ENCODE results near the gene SLC41A1.

Gene SLC41A1

DNA sequence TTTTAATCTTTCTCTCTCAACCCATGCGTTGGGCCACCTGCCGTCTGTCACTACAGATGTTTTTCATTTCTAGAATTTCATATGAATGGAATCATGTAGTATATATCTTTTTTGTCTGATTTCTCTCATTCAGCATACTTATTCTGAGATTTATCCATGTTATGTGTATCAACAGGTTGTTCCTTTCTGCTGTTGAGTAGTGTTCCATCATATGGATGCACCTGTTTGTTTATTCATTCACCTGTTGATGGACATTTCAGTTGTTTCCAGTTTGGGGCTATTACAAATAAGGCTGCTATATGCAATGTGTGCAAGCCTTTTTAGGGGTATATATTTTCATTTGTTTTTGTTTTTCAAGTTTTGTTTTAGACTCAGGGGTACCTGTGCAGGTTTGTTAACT is 9.4 kb upstream of the SLC41A1 start:
- DNase-seq (ENCODE audit: low read depth) = no peak

DNA sequence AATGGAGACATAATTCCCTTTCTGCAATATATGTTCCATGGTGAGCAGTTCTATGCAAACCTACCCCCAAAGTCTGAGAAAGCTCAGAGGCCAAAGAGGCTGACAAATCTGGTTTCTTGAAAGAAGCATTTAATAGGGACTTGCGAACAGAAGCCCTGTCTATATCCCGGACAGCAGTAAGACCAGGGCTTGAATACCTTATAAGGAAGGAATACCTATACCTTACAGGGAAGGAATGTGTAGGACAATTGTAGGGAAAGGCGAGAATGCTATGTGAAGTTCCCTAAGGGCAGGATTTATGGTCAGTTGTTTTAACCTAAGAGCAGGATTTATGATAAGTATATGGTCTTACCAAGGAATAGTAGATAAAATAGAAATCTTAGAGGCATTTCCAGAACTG is 5.0 kb upstream of the SLC41A1 start:
- DNase-seq (ENCODE audit: low read depth) = no peak

DNA sequence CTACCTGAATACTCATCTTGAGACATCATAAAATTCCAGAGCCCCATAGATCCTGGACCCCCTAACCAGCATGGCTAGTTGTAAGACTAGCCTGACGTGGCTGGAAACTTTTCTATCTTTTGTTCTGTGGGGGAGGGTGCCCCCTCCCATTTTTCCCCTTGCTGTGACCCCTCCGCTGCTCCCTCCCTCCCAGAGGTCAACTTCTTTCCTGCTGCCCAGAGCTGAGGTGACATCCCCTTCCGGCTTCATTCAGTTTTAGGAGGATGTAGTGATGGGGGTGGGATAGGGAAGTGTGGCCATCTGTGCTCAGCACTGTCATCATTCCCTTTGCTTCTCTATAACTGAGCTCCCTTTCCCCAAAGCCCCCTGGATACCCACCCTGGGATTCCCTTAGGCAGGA is 4.4 kb upstream of the SLC41A1 start:
- DNase-seq (ENCODE audit: low read depth) = no peak

DNA sequence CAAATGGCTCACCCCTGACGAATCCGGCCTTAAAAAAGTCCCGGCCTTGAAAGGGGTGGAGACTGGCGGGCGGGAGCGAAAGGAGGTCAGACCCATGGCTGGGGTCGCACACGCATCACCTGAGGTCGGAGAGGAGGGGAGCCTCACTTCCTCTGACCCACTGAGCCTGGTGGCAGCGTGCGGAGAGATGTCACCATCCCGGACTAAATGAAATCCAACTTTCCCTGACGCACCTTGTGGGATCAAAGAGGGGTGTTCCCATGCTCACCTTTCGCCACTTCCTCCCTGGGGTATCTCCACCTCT is 709 bp upstream of the SLC41A1 start:
- no peak for DNase-seq (ENCODE audit: low read depth)

DNA sequence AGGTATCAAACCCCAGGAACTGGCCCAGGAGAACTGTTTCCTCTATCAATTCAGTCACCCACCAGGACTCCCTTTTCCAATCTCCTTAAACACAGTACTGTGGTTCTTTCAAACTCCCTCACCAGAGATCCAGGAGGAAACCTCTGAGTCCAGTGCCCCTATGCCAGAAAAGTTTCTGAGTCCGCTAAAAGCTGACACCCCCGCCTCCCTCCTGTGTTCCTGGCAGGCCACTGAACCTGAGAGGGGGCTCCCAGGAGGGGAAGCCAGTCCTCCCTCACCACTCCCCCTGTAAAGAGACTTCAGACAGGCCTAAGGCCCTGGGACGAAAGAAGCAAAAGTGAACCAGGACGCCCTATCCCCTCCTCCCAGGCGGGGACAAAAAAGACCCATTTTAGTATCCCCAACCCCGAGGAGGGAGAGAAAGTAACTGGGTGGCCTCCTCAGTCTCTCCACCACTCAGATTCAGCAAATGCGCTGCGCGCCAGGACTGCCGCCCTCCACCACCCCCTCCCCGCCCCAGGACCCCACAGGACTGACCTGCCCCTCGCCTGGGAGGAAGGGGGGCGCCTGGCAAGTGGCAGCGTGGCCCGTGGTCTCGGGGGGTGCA is 624 bp downstream of the SLC41A1 start:
- no peak for DNase-seq (ENCODE audit: low read depth)

GRCh38 chr1:205811660-205812059 is 1.3 kb downstream of the SLC41A1 start:
- DNase-seq (ENCODE audit: low read depth) = no peak

DNA sequence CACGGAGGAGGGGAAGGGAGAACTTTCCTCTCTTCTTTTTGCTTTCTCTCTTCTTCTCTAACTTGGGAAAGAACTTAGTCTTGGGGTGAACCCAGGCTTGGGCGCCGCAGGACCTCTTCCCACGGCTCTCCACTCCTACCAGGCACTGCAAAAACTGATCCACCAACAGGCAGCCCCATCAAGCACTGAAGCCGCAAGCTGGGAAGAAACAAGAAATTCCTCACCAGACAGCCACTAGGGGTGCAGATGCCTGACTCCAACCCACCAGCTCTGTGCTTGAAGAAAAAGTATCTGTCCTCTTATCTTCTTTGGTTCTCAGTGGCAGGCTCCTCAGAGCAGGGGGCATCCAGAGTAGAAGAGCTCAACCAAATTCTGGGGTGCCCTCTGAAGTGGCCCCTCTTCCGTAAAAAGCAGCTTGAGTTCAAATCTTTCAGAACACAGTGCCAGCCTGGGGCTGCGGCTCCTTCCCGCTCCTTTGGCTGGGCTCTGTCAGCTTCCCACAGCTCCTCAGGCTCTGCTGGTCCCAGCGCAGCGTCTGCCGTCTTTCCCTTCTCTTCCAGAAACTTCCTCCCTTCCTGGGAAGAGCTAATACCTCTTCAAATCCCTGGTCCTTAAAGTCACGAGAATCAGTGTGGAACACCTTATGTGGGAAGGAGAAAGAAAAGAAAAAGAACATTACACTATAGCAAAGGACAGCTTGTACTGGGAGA is 2.4 kb downstream of the SLC41A1 start:
- DNase-seq (ENCODE audit: low read depth) = no peak

DNA sequence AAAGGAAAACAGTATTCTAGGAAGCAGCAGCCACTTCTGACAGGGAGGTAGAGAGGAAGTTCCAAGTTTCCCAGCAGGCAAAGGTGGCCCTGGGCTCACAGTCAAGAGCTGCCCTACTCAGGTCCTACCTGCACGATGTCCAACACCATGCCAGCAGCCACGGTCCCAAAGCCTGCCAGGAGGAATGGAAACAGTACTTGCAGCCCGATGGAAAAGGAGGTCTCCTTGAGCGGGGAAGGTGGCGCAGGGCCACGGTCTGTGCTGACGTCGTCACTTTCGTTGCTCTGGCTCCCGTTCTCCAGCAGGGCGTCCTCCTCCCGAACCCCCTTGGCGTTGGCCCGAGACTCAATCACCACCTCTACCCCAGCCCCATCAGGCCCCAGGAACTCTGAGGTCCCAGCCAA is 3.1 kb downstream of the SLC41A1 start:
- DNase-seq (ENCODE audit: low read depth) = no peak

- DNase-seq (ENCODE audit: low read depth) = no peak
Measured at GRCh38 chr1:205809469-205809868, 3.5 kb downstream of the SLC41A1 start.

DNA sequence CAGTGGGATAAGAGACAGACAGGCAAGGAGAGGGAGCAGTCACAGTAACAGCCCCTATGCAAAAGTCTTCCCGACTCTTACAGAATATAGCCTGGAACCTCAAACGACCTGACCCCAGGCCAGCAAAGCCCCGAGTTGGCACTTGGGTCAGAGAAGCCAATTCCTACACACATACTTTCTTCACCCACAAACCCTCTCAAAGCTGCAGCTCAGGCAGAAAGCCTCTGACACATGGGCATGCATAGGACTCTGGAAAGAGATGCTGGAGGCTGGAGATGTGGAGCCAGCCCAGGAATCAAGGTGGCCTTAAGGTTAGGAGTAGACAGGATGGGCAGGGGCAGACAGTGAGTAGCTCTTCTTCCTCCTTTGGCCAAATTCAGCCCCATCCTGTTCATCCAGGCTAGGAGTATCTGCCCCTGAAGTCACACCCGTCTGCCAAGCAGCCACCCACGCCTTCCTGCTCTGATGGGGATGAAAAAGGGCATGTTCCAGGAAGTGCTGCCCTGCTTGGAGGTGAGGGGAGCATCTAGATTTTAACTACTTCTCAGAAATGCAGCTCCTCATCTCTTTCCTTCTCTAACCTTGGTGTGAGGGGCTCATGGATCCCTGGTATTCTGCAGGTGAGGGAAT is 7.8 kb downstream of the SLC41A1 start:
- no peak for DNase-seq (ENCODE audit: low read depth)

DNA sequence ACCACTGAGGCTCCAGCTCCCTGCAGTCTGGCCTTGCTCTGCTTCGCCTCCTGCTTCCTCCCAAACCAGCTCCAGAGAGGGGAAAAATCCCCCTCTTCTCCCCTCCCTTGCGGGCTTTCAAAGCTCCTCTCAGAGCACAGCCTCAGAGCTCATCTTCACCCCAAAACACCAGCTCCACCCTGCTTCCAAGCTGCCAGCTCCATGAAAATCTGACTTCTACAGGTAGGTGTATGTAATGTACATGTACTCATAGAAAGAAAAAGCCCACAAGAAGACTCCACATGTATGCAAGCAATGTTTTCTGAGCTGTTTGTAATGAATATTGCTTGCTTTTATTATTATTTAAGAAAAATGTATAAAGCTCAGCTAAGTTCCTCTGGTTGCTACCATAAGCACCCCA is 8.4 kb downstream of the SLC41A1 start:
- DNase-seq (ENCODE audit: low read depth) = no peak

GRCh38 chr1:205803986-205804385 is 9.0 kb downstream of the SLC41A1 start:
- no peak for DNase-seq (ENCODE audit: low read depth)

- no peak for DNase-seq (ENCODE audit: low read depth)
Measured at GRCh38 chr1:205802060-205802459, 10.9 kb downstream of the SLC41A1 start.

- DNase-seq (ENCODE audit: low read depth) = no peak
Measured at GRCh38 chr1:205800981-205801703, 11.9 kb downstream of the SLC41A1 start.

GRCh38 chr1:205800427-205800826 is 12.6 kb downstream of the SLC41A1 start:
- DNase-seq (ENCODE audit: low read depth) = no peak

DNA sequence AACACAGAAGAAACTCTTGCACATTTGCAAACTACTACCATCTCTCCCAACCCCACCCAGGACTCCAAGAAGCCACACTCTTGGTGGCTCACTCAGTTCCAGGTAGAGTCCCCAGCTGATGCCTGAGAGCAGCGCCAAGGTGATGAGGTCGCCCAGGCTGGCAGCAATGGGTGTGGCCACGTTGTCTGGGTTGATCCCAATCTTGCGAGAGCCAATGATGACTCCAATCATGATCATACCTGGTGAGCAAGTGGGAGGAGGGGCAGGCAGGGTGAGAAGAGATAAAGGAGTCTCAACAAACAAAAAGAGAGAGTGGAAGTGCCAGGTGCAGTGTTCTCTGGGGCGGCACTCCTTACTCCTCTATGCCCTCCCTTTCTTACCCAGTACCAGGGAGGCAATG is 14.4 kb downstream of the SLC41A1 start:
- DNase-seq (ENCODE audit: low read depth) = no peak

GRCh38 chr1:205797168-205797567 is 15.8 kb downstream of the SLC41A1 start:
- no peak for DNase-seq (ENCODE audit: low read depth)

- no peak for DNase-seq (ENCODE audit: low read depth)
Measured at GRCh38 chr1:205794011-205794730, 18.8 kb downstream of the SLC41A1 start.

DNA sequence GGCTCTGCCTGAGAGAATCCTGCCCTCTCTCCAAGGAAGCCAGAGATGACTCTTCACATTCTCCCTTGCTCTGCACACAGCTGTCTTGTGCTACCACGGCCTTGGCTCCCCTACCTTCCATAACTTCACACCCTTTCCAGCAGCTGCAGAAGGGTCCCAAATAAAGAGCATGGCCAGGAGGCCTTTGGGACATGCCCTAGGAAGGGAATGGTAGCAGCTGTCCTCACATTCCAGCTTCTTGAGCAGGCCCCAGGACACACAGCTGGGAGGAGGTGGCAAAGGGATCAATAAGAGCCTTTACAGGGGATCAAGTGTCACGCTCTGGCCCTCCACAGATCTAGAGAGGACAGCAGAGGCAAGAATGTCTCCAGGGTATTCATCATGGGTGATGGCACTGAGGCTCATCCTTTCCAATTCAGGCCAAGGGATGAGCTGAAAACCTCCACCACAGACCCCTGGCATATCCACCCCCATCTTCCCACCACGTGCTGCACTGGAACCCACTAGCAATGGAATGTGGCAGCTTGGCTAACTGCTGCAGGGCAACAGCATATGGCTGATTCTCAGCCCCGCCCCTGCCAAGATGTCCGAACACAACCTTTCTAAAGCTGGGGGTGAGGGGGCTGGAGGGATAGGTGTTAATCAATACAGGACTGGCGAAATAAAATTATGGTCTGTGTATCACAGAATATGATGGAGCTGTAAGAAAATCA is 19.9 kb downstream of the SLC41A1 start:
- no peak for DNase-seq (ENCODE audit: low read depth)

- DNase-seq (ENCODE audit: low read depth) = no peak
Measured at GRCh38 chr1:205792481-205792881, 20.5 kb downstream of the SLC41A1 start.

GRCh38 chr1:205791568-205792180 is 21.3 kb downstream of the SLC41A1 start:
- DNase-seq (ENCODE audit: low read depth) = peak; percentile 32
